ENCODE measurements around the gene SNX4. TPM values are rescaled to one million over a fixed set of nuclear protein-coding genes. Genes with fewer than 3 reads are reported as not detected.
A peak's percentile ranks its signal among the peaks of the same experiment; 100 is the strongest.

The SNX4 gene
- total RNA-seq, 1 experiment from 2014 or later, result 17.6 TPM

DNA sequence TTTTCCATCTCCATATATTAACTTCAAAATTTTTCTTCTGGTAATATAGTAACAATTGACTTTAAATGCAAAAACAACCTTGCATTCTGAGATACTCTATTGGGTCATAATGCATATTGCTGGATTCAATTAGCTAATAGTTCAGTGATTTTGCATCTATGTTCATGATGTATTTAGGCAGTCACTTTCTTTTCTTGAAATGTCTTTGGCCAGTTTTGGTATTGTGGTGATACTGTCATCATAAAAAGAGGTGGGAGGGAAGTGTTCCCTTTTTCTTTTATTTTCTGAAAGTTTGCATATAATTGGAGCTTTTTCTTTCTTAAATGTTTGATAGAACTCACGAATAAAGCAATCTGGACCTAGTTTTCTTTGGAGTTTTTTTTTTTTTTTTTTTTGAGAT, 77.5 kb downstream of the SNX4 start:
- no peaks in the 10 kb centered on the region for H3K9me3 ChIP-seq (ENCODE audit: low read length)
- ChIA-PET CTCF (no interaction called here), POLR2A (ENCODE audit: unreplicated experiment) (no interaction called here)
- H3K36me3 ChIP-seq (ENCODE audit: low read depth, low read length), result no peaks in the 10 kb centered on the region; the same call in 1 of the 2 replicates
- no peaks in the 10 kb centered on the region for H4K20me1 ChIP-seq (ENCODE audit: low read length)
- 0 out of 2 replicates have a peak, but pooled peaks cover 2% of the 10 kb centered on the region for H3K4me1 ChIP-seq (ENCODE audit: insufficient read depth, low read length)
- no peak for DNase-seq
- intact Hi-C loops (cut with micrococcal nuclease), result loop anchor here (10.0 kb wide), 1 partner anchor 142 kb away; no protein-coding TSS in a partner anchor
- H3K27ac ChIP-seq (ENCODE audit: low read length), result no peak overlapping the region
- BruUV-seq (replicated peaks), result no TSS peak
- no peak overlapping the region for H3K4me3 ChIP-seq (ENCODE audit: low read length)
- H3K27me3 ChIP-seq (ENCODE audit: low read length), result no peaks in the 10 kb centered on the region
- no peaks in the 10 kb centered on the region for H3K9me2 ChIP-seq (replicated peaks; ENCODE audit: low read length)
- ATAC-seq, result no peak
- H3K4me2 ChIP-seq (ENCODE audit: low read length), result no peak overlapping the region
- no peak overlapping the region for H3K9ac ChIP-seq (ENCODE audit: low read length)
- no peaks in the 10 kb centered on the region for H3K79me2 ChIP-seq (ENCODE audit: low read length)
- H3F3A ChIP-seq (ENCODE audit: low read length, unreplicated experiment), result no peaks in the 10 kb centered on the region
- TF ChIP-seq EZH2phosphoT487 (IDR thresholded peaks at IDR 0.05; ENCODE audit: borderline replicate concordance, low read length) (no peak), EZH2 (IDR thresholded peaks at IDR 0.05; ENCODE audit: low read length, unreplicated experiment) (no peak)
- TF ChIP-seq, protein P1, sequence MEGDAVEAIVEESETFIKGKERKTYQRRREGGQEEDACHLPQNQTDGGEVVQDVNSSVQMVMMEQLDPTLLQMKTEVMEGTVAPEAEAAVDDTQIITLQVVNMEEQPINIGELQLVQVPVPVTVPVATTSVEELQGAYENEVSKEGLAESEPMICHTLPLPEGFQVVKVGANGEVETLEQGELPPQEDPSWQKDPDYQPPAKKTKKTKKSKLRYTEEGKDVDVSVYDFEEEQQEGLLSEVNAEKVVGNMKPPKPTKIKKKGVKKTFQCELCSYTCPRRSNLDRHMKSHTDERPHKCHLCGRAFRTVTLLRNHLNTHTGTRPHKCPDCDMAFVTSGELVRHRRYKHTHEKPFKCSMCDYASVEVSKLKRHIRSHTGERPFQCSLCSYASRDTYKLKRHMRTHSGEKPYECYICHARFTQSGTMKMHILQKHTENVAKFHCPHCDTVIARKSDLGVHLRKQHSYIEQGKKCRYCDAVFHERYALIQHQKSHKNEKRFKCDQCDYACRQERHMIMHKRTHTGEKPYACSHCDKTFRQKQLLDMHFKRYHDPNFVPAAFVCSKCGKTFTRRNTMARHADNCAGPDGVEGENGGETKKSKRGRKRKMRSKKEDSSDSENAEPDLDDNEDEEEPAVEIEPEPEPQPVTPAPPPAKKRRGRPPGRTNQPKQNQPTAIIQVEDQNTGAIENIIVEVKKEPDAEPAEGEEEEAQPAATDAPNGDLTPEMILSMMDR (conservative IDR thresholded peaks at IDR 0.05; ENCODE audit: low read depth, low read length), result no peak
- no peak overlapping the region for H2AFZ ChIP-seq (ENCODE audit: low read length)

GRCh38 chr3:125440970-125441369, 79.0 kb downstream of the SNX4 start:
- Histone ChIP-seq H3K79me2 (ENCODE audit: low read length) (no peaks in the 10 kb centered on the region), H3K4me2 (ENCODE audit: low read length) (no peak overlapping the region), H3F3A (ENCODE audit: low read length, unreplicated experiment) (no peaks in the 10 kb centered on the region), H3K36me3 (ENCODE audit: low read depth, low read length) (no peaks in the 10 kb centered on the region), H3K27ac (ENCODE audit: low read length) (no peak overlapping the region), H3K4me3 (ENCODE audit: low read length) (no peak overlapping the region), H3K27me3 (ENCODE audit: low read length) (no peaks in the 10 kb centered on the region), H4K20me1 (ENCODE audit: low read length) (no peaks in the 10 kb centered on the region), H3K9ac (ENCODE audit: low read length) (no peak overlapping the region), H2AFZ (ENCODE audit: low read length) (no peak overlapping the region), H3K4me1 (ENCODE audit: insufficient read depth, low read length) (0 out of 2 replicates have a peak, but pooled peaks cover 2% of the 10 kb centered on the region), H3K9me3 (ENCODE audit: low read length) (no peaks in the 10 kb centered on the region), H3K9me2 (replicated peaks; ENCODE audit: low read length) (no peaks in the 10 kb centered on the region)
- BruUV-seq (replicated peaks), result no TSS peak
- TF ChIP-seq EZH2 (IDR thresholded peaks at IDR 0.05; ENCODE audit: low read length, unreplicated experiment), result no peak
- TF ChIP-seq, protein P1 (conservative IDR thresholded peaks at IDR 0.05; ENCODE audit: low read depth, low read length), result no peak
- no peak for TF ChIP-seq EZH2phosphoT487 (IDR thresholded peaks at IDR 0.05; ENCODE audit: borderline replicate concordance, low read length)
- CTCF ChIA-PET, result no interaction called here
- POLR2A ChIA-PET (ENCODE audit: unreplicated experiment), result interaction anchor here (0.6 kb wide), 1 partner anchor 430 kb away, joined by 7 read pairs; no protein-coding TSS in a partner anchor
- DNase-seq (no peak), ATAC-seq (no peak)
- intact Hi-C loops (cut with micrococcal nuclease), result loop anchor here (10.0 kb wide), 1 partner anchor 144 kb away; no protein-coding TSS in a partner anchor

DNA sequence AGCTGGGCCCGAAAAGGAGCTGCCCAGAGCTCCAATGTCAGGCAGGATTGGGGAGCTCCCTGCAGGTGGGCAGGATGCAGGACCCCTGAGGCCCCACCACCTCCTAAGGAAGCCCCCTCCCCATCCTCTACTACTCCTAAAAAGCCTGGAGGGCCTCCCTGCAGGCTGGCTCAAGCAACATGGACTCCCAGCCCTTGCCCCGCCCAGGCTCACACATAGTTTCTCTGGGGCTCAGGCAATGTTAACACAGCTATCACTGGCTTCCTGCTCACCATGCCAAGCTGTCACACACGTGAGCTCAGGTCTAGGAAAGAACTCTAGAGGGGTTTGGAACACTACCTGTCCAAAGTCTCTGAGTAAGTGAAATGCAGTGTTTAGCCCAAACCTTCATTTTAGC, 79.4 kb downstream of the SNX4 start:
- H3K4me3 ChIP-seq (ENCODE audit: low read length), result no peak overlapping the region
- no TSS peak for BruUV-seq (replicated peaks)
- no peaks in the 10 kb centered on the region for H3K9me3 ChIP-seq (ENCODE audit: low read length)
- no peaks in the 10 kb centered on the region for H3K9me2 ChIP-seq (replicated peaks; ENCODE audit: low read length)
- DNase-seq, result peak; percentile 27
- no peaks in the 10 kb centered on the region for H3K36me3 ChIP-seq (ENCODE audit: low read depth, low read length)
- POLR2A ChIA-PET (ENCODE audit: unreplicated experiment), result interaction anchor here (0.6 kb wide), 1 partner anchor 429 kb away, joined by 7 read pairs; no protein-coding TSS in a partner anchor
- H3K27me3 ChIP-seq (ENCODE audit: low read length), result no peaks in the 10 kb centered on the region
- no peak overlapping the region for H2AFZ ChIP-seq (ENCODE audit: low read length)
- TF ChIP-seq, protein P1 (conservative IDR thresholded peaks at IDR 0.05; ENCODE audit: low read depth, low read length), result no peak
- no peak for TF ChIP-seq EZH2 (IDR thresholded peaks at IDR 0.05; ENCODE audit: low read length, unreplicated experiment)
- no peak for TF ChIP-seq EZH2phosphoT487 (IDR thresholded peaks at IDR 0.05; ENCODE audit: borderline replicate concordance, low read length)
- no peaks in the 10 kb centered on the region for H3F3A ChIP-seq (ENCODE audit: low read length, unreplicated experiment)
- ATAC-seq, result peak; percentile 69
- H3K27ac ChIP-seq (ENCODE audit: low read length), result no peak overlapping the region
- no peak overlapping the region for H3K4me2 ChIP-seq (ENCODE audit: low read length)
- intact Hi-C loops (cut with micrococcal nuclease), result loop anchor here (10.0 kb wide), 1 partner anchor 144 kb away; no protein-coding TSS in a partner anchor
- H3K9ac ChIP-seq (ENCODE audit: low read length), result no peak overlapping the region
- 0 out of 2 replicates have a peak, but pooled peaks cover 2% of the 10 kb centered on the region for H3K4me1 ChIP-seq (ENCODE audit: insufficient read depth, low read length)
- H4K20me1 ChIP-seq (ENCODE audit: low read length), result no peaks in the 10 kb centered on the region
- CTCF ChIA-PET, result no interaction called here
- no peaks in the 10 kb centered on the region for H3K79me2 ChIP-seq (ENCODE audit: low read length)
